H1 (cell line): ENCODE measurements around the gene IGLON5. TPM values are rescaled to one million over a fixed set of nuclear protein-coding genes. Genes with fewer than 3 reads are reported as not detected.

Experiments used
- polyA plus RNA-seq, 7 experiments: library from polyadenylated mRNA; depleted of rRNA in 3 of 7; stranded (reverse) in 5 of 7; unstranded in 2 of 7; fragments of >200 nt in 5 of 7; fragments of 200-250 nt in 2 of 7; gene quantifications; 1 replicate in 5 of 7; 2 replicates in 1 of 7; 4 replicates in 1 of 7; pipeline versions ENCODE4 v1.2.1 to v1.2.3, GENCODE V29; 2011 to 2013; ENCODE audit warnings: missing spikeins in 2 of 7, mixed read lengths in 2 of 7
- total RNA-seq: library from RNA; stranded (reverse); fragmentation: NEBNext Ultra II Directional; extraction: Animal tissue kit (Norgen Biotek cat#: 25700); gene quantifications from 2 replicates; pipeline ENCODE4 v1.2.1, GENCODE V29; 2021
- TF ChIP-seq, protein P1 (sequence below), 3 experiments: IDR thresholded peaks; 1 replicate in 2 of 3; 2 replicates in 1 of 3; pipeline versions ENCODE4 v1.5.1 to v1.6.1; 2011; ENCODE audit warnings: low read length in 3 of 3, mild to moderate bottlenecking in 3 of 3, inconsistent platforms in 2 of 3, low read depth in 1 of 3, moderate library complexity in 1 of 3; ENCODE audit not compliant: insufficient read depth in 1 of 3; ENCODE audit errors: control extremely low read depth in 1 of 3

IGLON5 gene
- total and polyA plus RNA-seq, 2 of the 8 experiments (the other 6 are each of a cell fraction or from before 2014, with no cell fraction given), result 31.8 to 34.6 TPM

DNA sequence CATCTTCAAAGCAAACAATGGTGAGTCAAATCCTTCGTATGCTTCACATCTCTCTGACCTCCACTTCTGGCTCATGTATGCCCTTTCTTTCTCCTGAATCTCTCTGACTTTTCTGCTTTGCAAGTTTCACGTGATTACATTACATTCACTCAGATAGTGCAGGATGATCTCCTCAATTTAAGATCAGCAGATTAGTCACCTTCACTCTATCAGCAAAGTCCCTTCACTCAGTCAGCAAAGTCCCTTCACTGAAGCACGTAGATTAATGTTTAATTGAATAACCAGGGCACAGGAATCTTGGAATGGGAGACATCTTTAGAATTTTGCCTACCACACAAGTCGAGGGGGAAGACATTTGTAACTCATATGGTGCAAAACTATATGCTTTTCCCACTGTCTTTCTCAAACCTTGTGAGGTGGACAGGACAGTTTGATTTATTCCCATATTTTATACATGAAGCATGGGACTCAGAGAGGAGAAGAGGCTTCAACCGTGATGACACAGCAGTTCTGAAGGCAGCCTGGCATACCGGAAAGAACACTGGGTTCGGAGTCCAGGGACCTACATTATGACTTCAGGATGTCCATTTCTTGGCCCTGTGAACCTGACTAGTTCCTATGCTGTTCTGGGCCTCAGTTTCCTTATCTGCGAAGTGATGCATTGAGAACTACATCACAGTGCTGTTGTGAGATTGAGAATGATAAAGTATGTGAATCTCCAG is 37.2 kb upstream of the IGLON5 start (continued):
- TF ChIP-seq, protein P1, sequence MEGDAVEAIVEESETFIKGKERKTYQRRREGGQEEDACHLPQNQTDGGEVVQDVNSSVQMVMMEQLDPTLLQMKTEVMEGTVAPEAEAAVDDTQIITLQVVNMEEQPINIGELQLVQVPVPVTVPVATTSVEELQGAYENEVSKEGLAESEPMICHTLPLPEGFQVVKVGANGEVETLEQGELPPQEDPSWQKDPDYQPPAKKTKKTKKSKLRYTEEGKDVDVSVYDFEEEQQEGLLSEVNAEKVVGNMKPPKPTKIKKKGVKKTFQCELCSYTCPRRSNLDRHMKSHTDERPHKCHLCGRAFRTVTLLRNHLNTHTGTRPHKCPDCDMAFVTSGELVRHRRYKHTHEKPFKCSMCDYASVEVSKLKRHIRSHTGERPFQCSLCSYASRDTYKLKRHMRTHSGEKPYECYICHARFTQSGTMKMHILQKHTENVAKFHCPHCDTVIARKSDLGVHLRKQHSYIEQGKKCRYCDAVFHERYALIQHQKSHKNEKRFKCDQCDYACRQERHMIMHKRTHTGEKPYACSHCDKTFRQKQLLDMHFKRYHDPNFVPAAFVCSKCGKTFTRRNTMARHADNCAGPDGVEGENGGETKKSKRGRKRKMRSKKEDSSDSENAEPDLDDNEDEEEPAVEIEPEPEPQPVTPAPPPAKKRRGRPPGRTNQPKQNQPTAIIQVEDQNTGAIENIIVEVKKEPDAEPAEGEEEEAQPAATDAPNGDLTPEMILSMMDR (IDR thresholded peaks at IDR 0.05; ENCODE audit: control extremely low read depth in 1 of 3, insufficient read depth in 1 of 3, low read depth in 1 of 3, low read length in 3 of 3), result no peak
